ENCODE results near the gene NIPSNAP2. TPM values are rescaled to one million over a fixed set of nuclear protein-coding genes. Genes with fewer than 3 reads are reported as not detected.
"Not testable (repeated sequence)": the region's sequence is repeated elsewhere in the genome, so short reads cannot be mapped to it uniquely, and the experiment has no call there.

The NIPSNAP2 gene
- total RNA-seq, 1 experiment from 2014 or later: 91.8 TPM

- Histone ChIP-seq H3K4me1 (ENCODE audit: insufficient read depth, low read length, poor library complexity, severe bottlenecking) (no peaks in the 10 kb centered on the region), H3K36me3 (ENCODE audit: insufficient read depth, low read length, poor library complexity, severe bottlenecking) (peaks cover 9% of the 10 kb centered on the region), H3K4me3 (ENCODE audit: low read depth, low read length, poor library complexity, severe bottlenecking) (no peak overlapping the region), H3K9me3 (ENCODE audit: low read depth, low read length, poor library complexity, severe bottlenecking) (no peaks in the 10 kb centered on the region), H3K27ac (ENCODE audit: low read depth, low read length, poor library complexity, severe bottlenecking) (no peak overlapping the region), H3K27me3 (replicated peaks; ENCODE audit: insufficient read depth, low read depth, low read length, poor library complexity) (no peaks in the 10 kb centered on the region)
- BruUV-seq (replicated peaks): no TSS peak
- CTCF ChIA-PET: interaction anchor here (1.7 kb wide), 1 partner anchor 66 kb away, joined by 3 read pairs; no protein-coding TSS in a partner anchor
- intact Hi-C loops (cut with micrococcal nuclease; ENCODE audit: unreplicated experiment): no loop called here
- POLR2A ChIA-PET (ENCODE audit: low non-redundant PET): no interaction called here
- DNase-seq (ENCODE audit: low spot score): no peak
- no peak for TF ChIP-seq EZH2 (IDR thresholded peaks at IDR 0.05; ENCODE audit: borderline replicate concordance, low read depth, low read length, poor library complexity, severe bottlenecking)
Observed at GRCh38 chr7:56007891-56008290, 43.5 kb downstream of the NIPSNAP2 start.

- H3K27me3 ChIP-seq (replicated peaks; ENCODE audit: insufficient read depth, low read depth, low read length, poor library complexity): no peaks in the 10 kb centered on the region
- ChIA-PET POLR2A (ENCODE audit: low non-redundant PET) (no interaction called here), CTCF (no interaction called here)
- no peak for TF ChIP-seq CTCF (conservative IDR thresholded peaks at IDR 0.05; ENCODE audit: low read depth, low read length)
- TF ChIP-seq EZH2 (IDR thresholded peaks at IDR 0.05; ENCODE audit: borderline replicate concordance, low read depth, low read length, poor library complexity, severe bottlenecking): no peak
- H3K27ac ChIP-seq (ENCODE audit: low read depth, low read length, poor library complexity, severe bottlenecking): no peak overlapping the region
- H3K4me3 ChIP-seq (ENCODE audit: low read depth, low read length, poor library complexity, severe bottlenecking): no peak overlapping the region
- BruUV-seq (replicated peaks): no TSS peak
- no peak for DNase-seq (ENCODE audit: low spot score)
- H3K4me1 ChIP-seq (ENCODE audit: insufficient read depth, low read length, poor library complexity, severe bottlenecking): no peaks in the 10 kb centered on the region
- peaks cover 25% of the 10 kb centered on the region for H3K36me3 ChIP-seq (ENCODE audit: insufficient read depth, low read length, poor library complexity, severe bottlenecking)
- no peaks in the 10 kb centered on the region for H3K9me3 ChIP-seq (ENCODE audit: low read depth, low read length, poor library complexity, severe bottlenecking)
- intact Hi-C loops (cut with micrococcal nuclease; ENCODE audit: unreplicated experiment): no loop called here
Observed at GRCh38 chr7:56009695-56010094, 45.3 kb downstream of the NIPSNAP2 start.

- H3K36me3 ChIP-seq (ENCODE audit: insufficient read depth, low read length, poor library complexity, severe bottlenecking): peaks cover 56% of the 10 kb centered on the region
- H3K27ac ChIP-seq (ENCODE audit: low read depth, low read length, poor library complexity, severe bottlenecking); CTCF ChIA-PET; H3K9me3 ChIP-seq (ENCODE audit: low read depth, low read length, poor library complexity, severe bottlenecking); DNase-seq (ENCODE audit: low spot score); H3K4me3 ChIP-seq (ENCODE audit: low read depth, low read length, poor library complexity, severe bottlenecking); H3K27me3 ChIP-seq (replicated peaks; ENCODE audit: insufficient read depth, low read depth, low read length, poor library complexity); intact Hi-C loops (cut with micrococcal nuclease; ENCODE audit: unreplicated experiment); H3K4me1 ChIP-seq (ENCODE audit: insufficient read depth, low read length, poor library complexity, severe bottlenecking); BruUV-seq (replicated peaks); POLR2A ChIA-PET (ENCODE audit: low non-redundant PET): not testable (repeated sequence)
Observed at GRCh38 chr7:56017015-56017414, 52.6 kb downstream of the NIPSNAP2 start.

- ChIA-PET CTCF (no interaction called here), POLR2A (ENCODE audit: low non-redundant PET) (interaction anchor here (0.7 kb wide), 1 partner anchor 15 kb away, joined by 4 read pairs; no protein-coding TSS in a partner anchor)
- Histone ChIP-seq H3K4me3 (ENCODE audit: low read depth, low read length, poor library complexity, severe bottlenecking) (no peak overlapping the region), H3K27me3 (replicated peaks; ENCODE audit: insufficient read depth, low read depth, low read length, poor library complexity) (no peaks in the 10 kb centered on the region), H3K27ac (ENCODE audit: low read depth, low read length, poor library complexity, severe bottlenecking) (no peak overlapping the region), H3K9me3 (ENCODE audit: low read depth, low read length, poor library complexity, severe bottlenecking) (no peaks in the 10 kb centered on the region), H3K4me1 (ENCODE audit: insufficient read depth, low read length, poor library complexity, severe bottlenecking) (no peaks in the 10 kb centered on the region), H3K36me3 (ENCODE audit: insufficient read depth, low read length, poor library complexity, severe bottlenecking) (peaks cover 44% of the 10 kb centered on the region)
- DNase-seq (ENCODE audit: low spot score): no peak
- intact Hi-C loops (cut with micrococcal nuclease; ENCODE audit: unreplicated experiment): no loop called here
- BruUV-seq (replicated peaks): no TSS peak
- no peak for TF ChIP-seq EZH2 (IDR thresholded peaks at IDR 0.05; ENCODE audit: borderline replicate concordance, low read depth, low read length, poor library complexity, severe bottlenecking)
- no peak for TF ChIP-seq CTCF (conservative IDR thresholded peaks at IDR 0.05; ENCODE audit: low read depth, low read length)
Observed at GRCh38 chr7:56019501-56019900, 55.1 kb downstream of the NIPSNAP2 start.

All from A673 (cell line).